ENCODE measurements around the gene SPHK2.
A peak's percentile ranks its signal among the peaks of the same experiment; 100 is the strongest.

The SPHK2 gene

DNA sequence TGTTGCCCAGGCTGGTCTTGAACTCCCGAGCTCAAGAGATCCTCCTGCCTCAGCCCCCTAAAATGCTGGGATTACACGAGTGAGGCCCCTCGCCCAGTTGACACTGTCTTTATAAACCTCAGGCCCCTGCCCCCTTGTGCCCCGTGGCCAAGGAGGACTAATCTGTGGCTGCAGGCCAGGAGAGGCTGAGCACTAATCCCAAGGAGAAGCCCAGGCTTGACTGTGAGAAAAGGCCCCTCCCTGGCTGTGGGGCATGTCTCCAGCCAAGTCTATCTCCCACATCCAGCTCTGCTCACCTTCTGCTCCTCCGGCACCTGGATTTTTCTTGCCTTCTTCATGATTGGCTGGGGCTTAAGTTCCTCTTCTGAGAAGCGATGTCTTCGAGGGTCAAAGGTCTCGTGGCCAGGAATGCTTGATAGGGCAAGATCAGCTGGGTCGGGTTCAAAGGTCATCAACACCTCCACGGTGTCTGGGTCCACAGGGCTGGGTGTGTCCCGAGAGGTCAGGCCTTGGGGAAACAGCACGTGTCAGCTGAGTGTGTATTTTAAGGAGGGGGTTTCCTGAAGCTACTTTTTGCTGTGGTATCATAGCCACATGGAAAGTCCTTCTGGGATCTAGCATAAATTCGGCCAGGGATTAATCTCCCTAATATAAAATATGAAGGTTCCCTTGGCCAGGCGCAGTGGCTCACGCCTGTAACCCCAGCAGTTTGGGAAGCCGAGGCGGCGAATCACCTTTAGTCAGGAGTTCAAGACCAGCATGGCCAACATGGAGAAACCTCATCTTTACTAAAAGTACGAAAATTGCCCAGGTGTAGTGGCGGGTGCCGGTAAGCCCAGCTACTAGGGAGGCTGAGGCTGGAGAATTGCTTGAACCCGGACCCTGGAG is 14.1 kb downstream of the SPHK2 start:
- Mint-ChIP-seq H3K27ac (peak overlapping the region; percentile 90 to 94), H3K9me3 (no peaks in the 10 kb centered on the region), H3K4me3 (peak overlapping the region; percentile 90 to 98), H3K36me3 (ENCODE audit: insufficient read depth) (peaks cover 68% of the 10 kb centered on the region), H3K4me1 (ENCODE audit: low read depth in 2 of 2) (peaks cover 27 to 31% of the 10 kb centered on the region in 2 donors), H3K27me3 (no peaks in the 10 kb centered on the region)
- ATAC-seq (replicated peaks) = no peak
- no peak for DNase-seq

- ATAC-seq (replicated peaks) (no peak), DNase-seq (no peak)
- Mint-ChIP-seq H3K27me3 (no peaks in the 10 kb centered on the region), H3K36me3 (ENCODE audit: insufficient read depth) (peaks cover 65% of the 10 kb centered on the region), H3K27ac (peak overlapping the region; percentile 90 to 94), H3K9me3 (peaks cover 0 to 2% of the 10 kb centered on the region in 2 donors), H3K4me1 (ENCODE audit: low read depth in 2 of 2) (peaks cover 32 to 33% of the 10 kb centered on the region in 2 donors), H3K4me3 (peak overlapping the region; percentile 90 to 98)
Observed at GRCh38 chr19:48634036-48634342, 14.7 kb downstream of the SPHK2 start.

DNA sequence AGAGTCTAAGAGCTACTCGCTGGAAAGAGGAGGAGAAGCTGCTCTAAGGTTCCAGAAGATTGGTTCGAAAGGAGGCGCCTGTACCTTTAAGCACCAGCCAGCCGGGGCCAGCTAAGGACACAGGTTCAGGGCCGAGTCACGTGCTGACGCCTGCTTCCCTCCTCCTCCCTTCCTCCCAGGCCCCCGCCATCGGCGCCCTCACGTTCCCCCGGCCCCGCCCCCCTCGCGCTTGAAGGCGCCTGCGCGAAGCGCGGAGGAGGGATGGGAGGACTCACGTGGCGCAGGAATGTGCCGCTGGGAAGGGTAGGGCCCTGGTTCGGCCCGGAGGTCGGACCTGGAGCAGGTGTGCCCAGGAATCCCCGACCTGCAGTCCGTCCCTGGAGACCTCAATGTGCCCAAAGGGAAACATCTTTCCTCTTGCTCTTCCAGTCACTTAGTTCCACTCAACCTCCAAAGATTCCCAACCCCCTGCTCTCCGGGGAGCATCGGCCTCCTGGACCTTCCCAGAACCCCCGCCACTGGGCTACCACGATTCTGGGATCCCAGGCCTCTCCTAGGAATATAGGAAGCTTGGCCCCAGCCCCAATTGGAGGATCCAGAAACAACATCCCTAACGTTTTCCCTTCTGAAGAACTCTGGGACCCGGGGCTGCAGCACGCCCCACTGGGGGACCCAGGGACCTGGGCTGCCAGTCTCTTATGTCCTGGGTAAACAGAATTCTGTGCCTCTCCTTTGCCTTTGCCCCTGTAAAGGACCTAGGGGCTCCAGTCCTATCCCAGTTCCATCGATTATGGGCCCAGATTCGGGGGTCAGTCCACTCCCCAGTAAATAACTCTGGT is 15.3 kb downstream of the SPHK2 start:
- H3K36me3 Mint-ChIP-seq (ENCODE audit: insufficient read depth) = peaks cover 60% of the 10 kb centered on the region
- DNase-seq (peak; percentile 81 to 82 (median 82)), ATAC-seq (replicated peaks) (peak; percentile 8)
- peak overlapping the region; percentile 90 to 94 for H3K27ac Mint-ChIP-seq
- H3K9me3 Mint-ChIP-seq = peaks cover 0 to 2% of the 10 kb centered on the region in 2 donors
- H3K4me1 Mint-ChIP-seq (ENCODE audit: low read depth in 2 of 2) = peaks cover 35 to 36% of the 10 kb centered on the region in 2 donors
- H3K4me3 Mint-ChIP-seq = peak overlapping the region; percentile 90 to 98
- H3K27me3 Mint-ChIP-seq = no peaks in the 10 kb centered on the region

DNA sequence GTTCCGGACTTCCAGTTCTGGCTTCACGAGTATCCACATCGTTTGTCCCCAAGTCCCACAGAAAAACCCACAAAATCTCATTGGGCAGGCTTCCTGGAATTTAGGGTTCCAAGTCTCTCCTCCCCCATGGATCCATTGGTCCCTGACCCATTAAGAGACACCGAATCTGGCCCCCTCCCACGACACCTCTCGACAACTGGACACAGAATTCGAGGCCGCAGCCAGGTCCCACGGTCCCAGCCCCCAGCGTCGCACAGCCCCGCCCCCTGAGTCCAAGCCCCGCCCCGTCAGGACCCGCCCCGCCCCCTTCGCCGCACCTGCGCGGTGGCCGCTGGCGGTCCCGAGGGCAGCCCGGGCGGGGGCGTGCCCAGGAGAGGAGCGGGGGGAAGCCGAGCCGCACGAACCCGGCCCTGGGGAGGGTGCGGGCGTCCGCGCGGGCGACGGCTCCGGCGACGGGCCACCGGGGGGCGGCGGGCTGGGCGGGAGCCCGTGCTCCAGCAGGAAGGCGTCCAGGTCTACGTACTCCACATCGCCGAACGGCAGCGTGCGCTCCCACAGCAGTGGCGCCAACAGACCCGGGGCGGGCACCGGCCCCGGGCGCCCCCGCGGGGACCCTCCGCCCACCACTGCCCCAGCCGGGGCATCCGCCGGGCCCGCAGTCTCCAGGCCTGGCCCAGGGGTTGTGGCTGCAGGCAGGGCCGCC is 16.1 kb downstream of the SPHK2 start:
- ATAC-seq (replicated peaks) = peak; percentile 2
- peak; percentile 60 to 65 (median 62) for DNase-seq
- Mint-ChIP-seq H3K27me3 (no peaks in the 10 kb centered on the region), H3K9me3 (peaks cover 0 to 2% of the 10 kb centered on the region in 2 donors), H3K27ac (peak overlapping the region; percentile 90 to 94), H3K4me1 (ENCODE audit: low read depth in 2 of 2) (peaks cover 32 to 41% of the 10 kb centered on the region in 2 donors), H3K4me3 (peak overlapping the region; percentile 90 to 98), H3K36me3 (ENCODE audit: insufficient read depth) (peaks cover 56% of the 10 kb centered on the region)

DNA sequence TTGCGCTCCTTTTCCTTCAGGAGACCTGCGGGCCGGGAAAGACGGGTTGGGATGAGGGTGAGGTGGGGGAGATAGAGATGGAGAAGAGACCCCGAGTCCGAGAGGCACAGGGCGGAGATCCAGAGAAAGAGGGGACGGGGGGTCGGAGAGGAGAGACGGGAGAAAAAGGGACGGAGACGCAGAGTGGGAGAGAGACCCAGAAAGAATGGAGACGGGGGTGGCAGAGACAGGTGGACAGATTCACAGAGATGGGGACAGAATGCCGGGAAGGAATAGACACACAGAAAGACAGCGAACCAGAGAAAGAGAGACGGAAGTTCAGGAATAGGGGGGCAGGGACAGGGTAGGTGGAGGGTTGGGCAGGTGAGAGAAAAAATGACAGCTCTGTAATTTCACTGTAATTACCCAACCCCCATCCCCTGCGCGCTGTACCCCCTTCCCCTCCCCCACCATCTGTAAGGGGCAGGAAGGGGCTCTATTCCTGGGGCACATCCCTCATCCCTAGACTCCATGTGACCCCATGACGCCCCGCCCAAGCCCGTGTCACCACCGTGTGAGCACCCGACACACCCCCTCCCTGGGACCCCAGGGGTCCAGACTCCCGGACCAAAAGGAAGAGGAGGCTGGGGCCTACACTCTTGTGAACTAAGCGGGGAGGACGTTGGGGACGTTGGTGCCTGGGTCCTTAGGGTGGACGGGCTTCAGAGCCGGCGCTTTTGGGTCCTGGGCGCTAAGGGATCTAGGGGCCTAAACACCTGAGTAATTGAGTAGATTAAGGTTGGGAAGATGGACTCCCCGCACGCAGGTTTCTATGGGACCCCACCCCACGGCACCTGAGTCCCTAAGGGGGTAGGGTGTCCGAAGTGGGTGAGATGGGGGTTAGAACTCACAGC is 16.9 kb downstream of the SPHK2 start:
- H3K27ac Mint-ChIP-seq = peak overlapping the region; percentile 45 to 89
- ATAC-seq (replicated peaks) = no peak
- H3K36me3 Mint-ChIP-seq (ENCODE audit: insufficient read depth) = peaks cover 48% of the 10 kb centered on the region
- H3K27me3 Mint-ChIP-seq = no peaks in the 10 kb centered on the region
- peak overlapping the region; percentile 90 to 98 for H3K4me3 Mint-ChIP-seq
- H3K4me1 Mint-ChIP-seq (ENCODE audit: low read depth in 2 of 2) = peaks cover 32 to 41% of the 10 kb centered on the region in 2 donors
- no peak for DNase-seq
- peaks cover 0 to 2% of the 10 kb centered on the region in 2 donors for H3K9me3 Mint-ChIP-seq

- no peak for ATAC-seq (replicated peaks)
- peak in 1 of 3 experiments; percentile 44 for DNase-seq
- peaks cover 40% of the 10 kb centered on the region for H3K36me3 Mint-ChIP-seq (ENCODE audit: insufficient read depth)
- H3K4me3 Mint-ChIP-seq = peak within 1 kb of the TSS; percentile 90 to 98
- peaks cover 0 to 2% of the 10 kb centered on the region in 2 donors for H3K9me3 Mint-ChIP-seq
- H3K27me3 Mint-ChIP-seq = no peaks in the 10 kb centered on the region
- H3K4me1 Mint-ChIP-seq (ENCODE audit: low read depth in 2 of 2) = peaks cover 32 to 41% of the 10 kb centered on the region in 2 donors
- H3K27ac Mint-ChIP-seq = peak within 1 kb of the TSS; percentile 96 to 98
Observed at GRCh38 chr19:48636859-48637448, 17.6 kb downstream of the SPHK2 start, which contains the start of gene DBP. DBP (minus strand) TSS chr19:48637379; CDS start chr19:48636994, 385 bp downstream.

- DNase-seq = peak; percentile 99 to 100 (median 99)
- H3K4me3 Mint-ChIP-seq = peak overlapping the region; percentile 90 to 98
- H3K9me3 Mint-ChIP-seq = peaks cover 0 to 2% of the 10 kb centered on the region in 2 donors
- H3K27ac Mint-ChIP-seq = peak overlapping the region; percentile 96 to 98
- peaks cover 35% of the 10 kb centered on the region for H3K36me3 Mint-ChIP-seq (ENCODE audit: insufficient read depth)
- peak; percentile 74 for ATAC-seq (replicated peaks)
- H3K4me1 Mint-ChIP-seq (ENCODE audit: low read depth in 2 of 2) = peaks cover 34 to 41% of the 10 kb centered on the region in 2 donors
- H3K27me3 Mint-ChIP-seq = no peaks in the 10 kb centered on the region
Observed at GRCh38 chr19:48637449-48637947, 18.2 kb downstream of the SPHK2 start.

GRCh38 chr19:48637948-48638830 is 18.9 kb downstream of the SPHK2 start:
- ATAC-seq (replicated peaks) (peak; percentile 46), DNase-seq (peak in 2 of 3 experiments; percentile 79 to 84)
- Mint-ChIP-seq H3K4me1 (ENCODE audit: low read depth in 2 of 2) (peaks cover 35 to 41% of the 10 kb centered on the region in 2 donors), H3K9me3 (peaks cover 0 to 2% of the 10 kb centered on the region in 2 donors), H3K27me3 (no peaks in the 10 kb centered on the region), H3K4me3 (peak overlapping the region; percentile 90 to 98), H3K27ac (peak overlapping the region; percentile 96 to 98), H3K36me3 (ENCODE audit: insufficient read depth) (peaks cover 28% of the 10 kb centered on the region)

DNA sequence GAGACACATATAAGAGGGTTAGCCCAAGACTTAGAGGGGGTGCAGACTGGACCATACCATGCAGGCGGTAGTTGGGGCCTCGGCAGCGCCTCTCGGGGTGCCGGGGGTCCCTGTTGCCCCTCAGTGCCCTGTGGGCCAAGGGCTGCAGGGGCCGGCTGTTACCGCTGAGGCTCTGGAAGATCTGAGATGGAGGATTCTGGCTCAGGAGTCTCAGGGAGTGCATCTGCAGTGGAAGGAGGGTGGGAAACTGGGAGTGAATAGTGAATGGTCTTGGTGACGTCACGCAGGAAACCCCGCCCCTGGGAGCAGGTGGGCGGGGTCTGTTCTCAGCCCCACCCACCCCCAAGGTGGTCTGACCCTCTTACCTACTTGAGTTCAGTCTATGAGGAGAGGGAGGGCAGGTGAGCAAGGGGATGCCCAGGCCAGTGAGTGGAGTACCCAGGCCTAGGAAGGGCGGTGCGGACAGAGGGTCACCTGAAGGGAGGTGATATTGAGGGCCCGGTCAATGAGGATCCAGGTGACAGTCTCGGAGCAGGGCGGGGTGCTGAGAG is 19.6 kb downstream of the SPHK2 start:
- H3K4me3 Mint-ChIP-seq = peak overlapping the region; percentile 90 to 98
- ATAC-seq (replicated peaks) = no peak

GRCh38 chr19:48639483-48640375 is 20.4 kb downstream of the SPHK2 start:
- H3K9me3 Mint-ChIP-seq = peaks cover 0 to 2% of the 10 kb centered on the region in 2 donors
- H3K4me1 Mint-ChIP-seq (ENCODE audit: low read depth in 2 of 2) = peaks cover 30 to 33% of the 10 kb centered on the region in 2 donors
- ATAC-seq (replicated peaks) (no peak), DNase-seq (no peak)
- H3K27me3 Mint-ChIP-seq = no peaks in the 10 kb centered on the region
- H3K36me3 Mint-ChIP-seq (ENCODE audit: insufficient read depth) = peaks cover 25% of the 10 kb centered on the region
- H3K27ac Mint-ChIP-seq = peak overlapping the region in 1 of 2 donors; percentile 96
- peak overlapping the region; percentile 45 to 62 for H3K4me3 Mint-ChIP-seq

More for the DNA sequence above, 19.6 kb downstream of the SPHK2 start:
- H3K4me1 Mint-ChIP-seq (ENCODE audit: low read depth in 2 of 2) = peaks cover 33 to 41% of the 10 kb centered on the region in 2 donors
- H3K36me3 Mint-ChIP-seq (ENCODE audit: insufficient read depth) = peaks cover 25% of the 10 kb centered on the region
- H3K27ac Mint-ChIP-seq = peak overlapping the region; percentile 96 to 98
- no peaks in the 10 kb centered on the region for H3K27me3 Mint-ChIP-seq
- DNase-seq = no peak
- peaks cover 0 to 2% of the 10 kb centered on the region in 2 donors for H3K9me3 Mint-ChIP-seq

Data from effector memory CD8-positive, alpha-beta T cell (primary cell).